Large intestine (tissue), 3 donors: ENCODE data around the gene TRIM77. TPM values are rescaled to one million over a fixed set of nuclear protein-coding genes. Genes with fewer than 3 reads are reported as not detected.
"Not testable (repeated sequence)": the region's sequence is repeated elsewhere in the genome, so short reads cannot be mapped to it uniquely, and the experiment has no call there.

Experiments
- DNase-seq, 2 donors: peaks; one replicate each; pipeline versions ENCODE4 v3.0.0 to v3.0.0-alpha.2; 2013
- H3K27ac ChIP-seq: one replicate; pipeline ENCODE4 v1.5.1; 2013; ENCODE audit warnings: low read length
- H3K27me3 ChIP-seq: 2 replicates; pipeline ENCODE4 v1.6.1; 2013; ENCODE audit warnings: low read length; ENCODE audit not compliant: control insufficient read depth, insufficient read depth
- H3K36me3 ChIP-seq: 2 replicates; pipeline ENCODE4 v1.6.1; 2013; ENCODE audit warnings: low read length; ENCODE audit not compliant: control insufficient read depth, insufficient read depth
- H3K4me1 ChIP-seq: one replicate; pipeline ENCODE4 v1.6.1; 2013; ENCODE audit warnings: low read length; ENCODE audit not compliant: control insufficient read depth, insufficient read depth
- H3K4me3 ChIP-seq: one replicate; pipeline ENCODE4 v1.5.1; 2013; ENCODE audit warnings: low read length
- H3K9me3 ChIP-seq: one replicate; pipeline ENCODE4 v1.6.1; 2013; ENCODE audit warnings: mild to moderate bottlenecking, low read depth, low read length, moderate library complexity; ENCODE audit not compliant: control insufficient read depth
- WGBS: methylation state at CpG from one replicate; pipeline ENCODE4 v1.1.5; 2013; ENCODE audit warnings: low lambda C conversion rate; ENCODE audit not compliant: insufficient coverage; 5-methylcytosine and 5-hydroxymethylcytosine counted together
- polyA plus RNA-seq: library from polyadenylated mRNA; unstranded; fragments of 120-200 nt; gene quantifications from one replicate; pipeline ENCODE4 v1.2.1, GENCODE V29; 2013

Gene TRIM77
- polyA plus RNA-seq, 1 donor = not detected

DNA sequence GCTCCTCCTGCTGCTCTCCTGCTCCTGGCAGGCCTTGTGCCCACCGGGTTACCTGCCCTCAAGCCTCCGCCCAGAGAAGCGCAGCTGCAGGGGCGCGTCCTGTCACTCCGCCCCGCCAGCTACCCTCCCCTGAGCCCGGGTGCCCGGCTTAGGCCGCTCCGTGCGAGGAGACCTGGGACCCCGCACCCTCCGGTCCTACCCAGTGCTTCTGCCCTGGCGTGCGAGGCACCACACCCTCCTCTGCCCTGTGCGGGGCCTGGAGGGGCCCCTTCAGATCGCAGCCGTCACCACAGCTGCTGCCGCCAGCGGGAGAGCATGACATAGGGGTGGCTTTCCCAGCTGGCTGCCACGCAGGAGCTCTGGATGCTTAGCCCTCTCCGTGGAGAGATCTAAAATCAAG, 20.1 kb downstream of the TRIM77 start:
- H3K4me1 ChIP-seq, H3K27me3 ChIP-seq, H3K4me3 ChIP-seq, DNase-seq, H3K27ac ChIP-seq, H3K9me3 ChIP-seq, H3K36me3 ChIP-seq: not testable (repeated sequence)
- no CpG with 5 or more reads among the region's 23 CpGs for WGBS

DNA sequence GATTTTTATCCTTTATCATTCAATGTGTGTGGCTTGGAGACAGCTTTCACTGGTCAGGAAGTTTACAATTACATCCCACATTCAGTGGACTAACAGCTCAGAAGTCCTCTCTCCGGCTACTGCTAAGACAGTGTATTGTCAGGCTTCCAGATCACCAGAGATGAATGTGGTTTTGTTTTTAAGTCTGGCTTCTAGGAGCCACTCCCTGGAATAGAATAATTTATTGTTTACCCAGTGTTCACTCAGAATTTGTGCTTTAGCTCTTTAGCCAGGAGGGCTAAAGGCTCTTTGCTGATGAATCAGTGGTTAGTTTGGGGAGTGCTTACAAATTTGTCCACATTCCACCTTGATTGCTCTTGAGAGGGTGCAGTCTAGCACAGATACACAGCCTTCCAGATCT, 26.5 kb downstream of the TRIM77 start:
- Histone ChIP-seq H3K9me3 (no peaks in the 10 kb centered on the region), H3K4me1 (no peaks in the 10 kb centered on the region), H3K27me3 (no peaks in the 10 kb centered on the region), H3K4me3 (no peak overlapping the region), H3K27ac (no peak overlapping the region), H3K36me3 (no peaks in the 10 kb centered on the region)
- WGBS = no CpG with 5 or more reads among the region's 1 CpG
- no peak for DNase-seq

DNA sequence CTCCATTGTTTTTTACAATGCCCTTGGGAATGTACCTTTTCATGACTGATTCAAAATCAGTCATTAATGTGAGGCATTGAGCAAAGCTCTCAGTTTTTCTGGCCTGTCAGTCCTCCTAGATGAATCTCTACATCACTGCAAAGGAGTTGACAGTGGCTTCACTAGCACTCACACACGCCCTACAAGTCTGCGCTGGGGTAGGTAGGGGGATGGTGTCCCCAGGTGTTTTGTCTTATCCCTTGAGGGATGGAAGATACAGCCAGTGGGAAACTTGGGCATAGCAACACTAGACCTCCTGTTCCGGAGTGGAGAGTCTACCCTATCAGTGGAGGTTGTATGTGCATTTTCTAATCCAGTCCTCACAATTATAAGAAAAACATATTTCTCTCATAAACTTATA, 27.0 kb downstream of the TRIM77 start:
- no peak for DNase-seq
- H3K36me3 ChIP-seq = no peaks in the 10 kb centered on the region
- WGBS = no CpG with 5 or more reads among the region's 3 CpGs
- H3K27me3 ChIP-seq = no peaks in the 10 kb centered on the region
- H3K27ac ChIP-seq = no peak overlapping the region
- no peak overlapping the region for H3K4me3 ChIP-seq
- no peaks in the 10 kb centered on the region for H3K4me1 ChIP-seq
- no peaks in the 10 kb centered on the region for H3K9me3 ChIP-seq

DNA sequence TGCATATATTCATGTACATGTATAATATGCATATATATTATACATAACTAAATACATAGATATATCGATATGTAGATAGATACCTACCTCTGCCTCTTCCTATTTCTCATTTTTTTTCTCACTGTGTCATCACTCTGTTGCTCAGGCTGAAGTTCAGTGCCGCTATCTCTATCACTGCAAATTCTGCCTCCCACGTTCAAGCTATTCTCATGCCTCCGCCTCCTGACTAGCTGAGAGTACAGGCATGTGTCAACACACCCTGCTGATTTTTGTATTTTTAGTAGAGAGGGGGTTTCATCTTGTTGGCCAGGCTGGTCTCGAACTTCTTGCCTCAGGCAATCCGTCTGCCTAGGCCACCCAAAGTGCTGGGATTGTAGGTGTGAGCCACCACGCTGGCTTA, 31.3 kb downstream of the TRIM77 start:
- not testable (repeated sequence) for H3K27me3 ChIP-seq, DNase-seq, H3K36me3 ChIP-seq, H3K9me3 ChIP-seq, H3K4me3 ChIP-seq, H3K4me1 ChIP-seq, H3K27ac ChIP-seq
- WGBS = 88% methylated on average over 1 of the region's 7 CpGs

DNA sequence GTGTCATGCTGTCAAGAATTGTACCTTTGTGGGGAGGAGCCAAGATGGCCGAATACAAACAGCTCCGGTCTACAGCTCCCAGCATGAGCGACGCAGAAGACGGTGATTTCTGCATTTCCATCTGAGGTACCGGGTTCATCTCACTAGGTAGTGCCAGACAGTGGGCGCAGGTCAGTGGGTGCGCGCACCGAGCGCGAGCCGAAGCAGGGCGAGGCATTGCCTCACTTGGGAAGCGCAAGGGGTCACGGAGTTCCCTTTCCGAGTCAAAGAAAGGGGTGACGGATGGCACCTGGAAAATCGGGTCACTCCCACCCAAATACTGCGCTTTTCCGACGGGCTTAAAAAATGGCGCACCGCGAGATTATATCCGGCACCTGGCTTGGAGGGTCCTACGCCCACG, 34.1 kb downstream of the TRIM77 start:
- WGBS = no CpG with 5 or more reads among the region's 28 CpGs
- not testable (repeated sequence) for H3K9me3 ChIP-seq, H3K4me3 ChIP-seq, H3K27ac ChIP-seq, DNase-seq, H3K4me1 ChIP-seq, H3K27me3 ChIP-seq, H3K36me3 ChIP-seq

DNA sequence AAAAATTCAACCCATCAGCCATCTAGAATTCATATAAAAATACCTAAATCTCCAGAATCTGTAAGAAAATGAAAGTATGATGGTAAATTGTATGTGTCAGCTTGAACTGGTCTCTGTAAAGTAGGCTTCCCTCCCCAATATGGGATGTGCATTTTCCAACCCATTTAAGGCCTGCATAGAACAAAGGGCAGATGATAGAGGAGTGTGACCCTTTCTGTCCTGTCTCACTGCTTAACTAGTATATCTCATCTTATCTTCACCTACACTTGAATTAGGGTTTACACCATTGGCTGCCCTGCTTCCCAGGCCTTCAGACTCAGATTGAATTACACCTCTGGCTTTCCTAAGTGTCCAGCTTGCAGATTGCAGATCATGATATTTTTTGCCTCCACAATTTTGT, 40.7 kb downstream of the TRIM77 start:
- not testable (repeated sequence) for H3K4me3 ChIP-seq, H3K9me3 ChIP-seq, H3K36me3 ChIP-seq, H3K4me1 ChIP-seq, H3K27ac ChIP-seq, DNase-seq, H3K27me3 ChIP-seq

Other genes with a start within 250 kb of the TRIM77 start
- gene NOX4, start 218.9 kb upstream of the TRIM77 start, polyA plus RNA-seq = 4.6 TPM
- gene TRIM49, start 98.3 kb downstream of the TRIM77 start, polyA plus RNA-seq = not detected
- gene TRIM64B, start 168.2 kb downstream of the TRIM77 start, polyA plus RNA-seq = not detected
- not detected for gene TRIM49D1, start 211.9 kb downstream of the TRIM77 start, polyA plus RNA-seq
- gene TRIM49D2, start 213.8 kb downstream of the TRIM77 start, polyA plus RNA-seq = not detected